ENCODE data around the gene BRWD1.

DNA sequence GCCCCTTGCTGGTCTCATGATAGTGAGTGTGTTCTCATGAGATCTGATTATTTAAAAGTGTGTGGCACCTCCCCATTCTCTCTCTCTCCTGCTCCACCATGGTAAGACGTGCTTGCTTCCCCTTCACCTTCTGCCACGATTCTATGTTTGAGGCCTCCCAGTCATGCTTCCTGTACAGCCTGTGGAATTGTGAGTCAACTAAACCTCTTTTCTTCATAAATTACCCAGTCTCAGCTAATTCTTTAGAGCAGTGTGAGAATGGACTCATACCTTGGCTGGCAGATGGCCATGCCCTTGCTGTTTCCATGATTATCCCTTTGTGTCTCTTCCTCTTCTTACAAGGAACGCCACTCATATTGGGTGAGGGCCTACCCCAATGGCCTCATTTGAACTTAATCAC is 170.5 kb downstream of the BRWD1 start:
- TF ChIP-seq, protein P1, sequence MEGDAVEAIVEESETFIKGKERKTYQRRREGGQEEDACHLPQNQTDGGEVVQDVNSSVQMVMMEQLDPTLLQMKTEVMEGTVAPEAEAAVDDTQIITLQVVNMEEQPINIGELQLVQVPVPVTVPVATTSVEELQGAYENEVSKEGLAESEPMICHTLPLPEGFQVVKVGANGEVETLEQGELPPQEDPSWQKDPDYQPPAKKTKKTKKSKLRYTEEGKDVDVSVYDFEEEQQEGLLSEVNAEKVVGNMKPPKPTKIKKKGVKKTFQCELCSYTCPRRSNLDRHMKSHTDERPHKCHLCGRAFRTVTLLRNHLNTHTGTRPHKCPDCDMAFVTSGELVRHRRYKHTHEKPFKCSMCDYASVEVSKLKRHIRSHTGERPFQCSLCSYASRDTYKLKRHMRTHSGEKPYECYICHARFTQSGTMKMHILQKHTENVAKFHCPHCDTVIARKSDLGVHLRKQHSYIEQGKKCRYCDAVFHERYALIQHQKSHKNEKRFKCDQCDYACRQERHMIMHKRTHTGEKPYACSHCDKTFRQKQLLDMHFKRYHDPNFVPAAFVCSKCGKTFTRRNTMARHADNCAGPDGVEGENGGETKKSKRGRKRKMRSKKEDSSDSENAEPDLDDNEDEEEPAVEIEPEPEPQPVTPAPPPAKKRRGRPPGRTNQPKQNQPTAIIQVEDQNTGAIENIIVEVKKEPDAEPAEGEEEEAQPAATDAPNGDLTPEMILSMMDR (IDR thresholded peaks at IDR 0.05): no peak
- no peak for TF ChIP-seq POLR2A (IDR thresholded peaks at IDR 0.05)

All from uterus (tissue), 2 donors.